LoVo (cell line): ENCODE data around the gene PCDHAC2.
A peak's percentile ranks its signal among the peaks of the same experiment; 100 is the strongest.

ENCODE experiments used
- DNase-seq: peaks from one replicate; pipeline ENCODE4 v3.0.0-alpha.2; 2016; ENCODE audit warnings: low spot score

PCDHAC2 gene

DNA sequence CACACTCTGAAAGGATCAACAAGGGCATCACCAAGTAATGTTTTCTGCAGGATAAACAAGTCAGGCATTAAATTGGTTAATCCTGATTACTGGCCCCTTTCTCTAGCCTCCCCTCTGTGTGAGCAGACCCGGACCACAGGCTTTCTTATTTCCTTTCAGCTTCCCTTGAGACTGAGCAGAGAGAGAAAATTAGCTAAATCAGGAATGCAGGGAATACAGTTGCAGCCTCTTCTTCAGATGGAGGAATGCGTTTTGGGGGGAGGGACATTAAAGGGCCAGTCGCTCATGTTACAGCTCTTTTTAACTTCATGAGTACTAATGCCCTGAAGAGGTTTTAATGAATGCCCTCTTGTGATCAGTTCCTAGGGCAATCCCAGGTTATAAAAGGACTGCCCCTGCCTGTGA is 19.8 kb downstream of the PCDHAC2 start:
- no peak for DNase-seq

DNA sequence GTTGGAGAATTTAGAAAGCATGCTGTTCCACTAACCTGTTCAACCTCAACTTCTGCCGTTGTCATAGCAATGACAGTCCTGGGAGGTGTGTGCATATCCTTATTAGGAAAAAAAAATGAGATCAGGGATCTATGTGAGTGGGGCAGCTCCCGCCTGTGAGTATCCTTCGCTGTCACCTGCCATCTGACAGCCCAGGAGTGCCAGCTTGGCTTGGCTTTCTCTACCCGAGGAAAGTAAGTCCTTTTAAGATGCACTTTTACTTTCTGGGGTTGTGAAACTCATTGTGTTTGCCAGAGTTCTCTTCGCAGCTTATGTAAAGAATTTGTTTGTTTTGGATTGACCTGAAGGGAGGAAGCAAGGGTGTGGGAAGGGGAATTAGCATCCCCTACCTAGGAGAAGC is 21.8 kb downstream of the PCDHAC2 start:
- DNase-seq = no peak

DNA sequence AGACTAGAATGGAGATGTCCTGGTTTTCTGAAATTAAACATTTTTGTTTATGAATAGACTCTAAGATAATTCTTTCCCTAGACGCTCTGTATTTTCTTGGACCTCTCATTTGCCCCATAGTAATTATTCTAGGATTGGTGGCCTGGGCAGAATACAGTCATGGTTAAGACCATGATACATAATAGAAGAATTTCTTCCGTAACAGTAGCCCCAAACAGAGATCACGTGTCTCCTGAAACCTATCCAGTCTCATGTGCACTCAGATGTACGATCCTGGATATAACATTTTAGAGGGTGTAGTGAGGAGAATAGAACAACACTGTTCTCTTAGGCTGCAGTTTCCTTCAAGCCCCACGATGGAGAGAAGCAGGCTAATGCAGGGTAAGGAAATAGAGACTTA is 22.3 kb downstream of the PCDHAC2 start:
- no peak for DNase-seq

DNA sequence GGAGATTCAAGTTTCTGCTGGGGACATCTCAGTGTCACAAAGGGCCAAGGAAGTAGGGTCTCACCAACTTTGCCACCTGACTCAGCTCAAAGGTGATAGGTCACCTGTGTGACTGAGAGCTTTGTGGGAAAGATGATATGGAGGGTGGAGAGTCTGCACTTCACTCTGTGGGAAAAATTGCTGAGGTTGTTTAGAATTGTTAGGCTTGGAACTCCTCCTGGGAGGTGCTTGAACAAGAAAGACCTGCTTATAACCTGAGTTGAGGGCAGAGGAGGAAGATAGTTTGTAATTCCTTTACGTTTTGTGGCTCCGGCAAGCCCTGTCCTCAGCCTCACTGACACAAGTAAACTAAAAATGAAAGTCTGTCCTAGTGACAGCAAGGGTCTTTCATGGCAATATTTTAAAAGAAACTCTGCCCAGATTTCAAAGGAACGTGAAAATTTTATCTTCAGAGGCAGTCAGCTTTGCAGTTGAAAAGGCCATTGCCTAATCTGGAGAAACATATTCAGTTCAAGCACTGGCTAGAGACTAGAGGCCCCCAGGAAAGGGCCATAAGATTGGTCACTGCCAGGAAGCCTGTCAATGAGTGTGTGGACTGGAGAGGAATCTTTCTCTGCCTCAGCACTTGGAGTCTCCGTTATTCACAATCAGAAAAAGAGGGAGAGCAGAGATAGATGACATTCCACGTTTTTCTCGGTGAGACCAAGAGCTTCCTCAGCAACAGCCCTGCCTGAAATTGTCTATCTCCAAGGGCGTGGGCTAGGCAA is 23.2 kb downstream of the PCDHAC2 start:
- no peak for DNase-seq

DNA sequence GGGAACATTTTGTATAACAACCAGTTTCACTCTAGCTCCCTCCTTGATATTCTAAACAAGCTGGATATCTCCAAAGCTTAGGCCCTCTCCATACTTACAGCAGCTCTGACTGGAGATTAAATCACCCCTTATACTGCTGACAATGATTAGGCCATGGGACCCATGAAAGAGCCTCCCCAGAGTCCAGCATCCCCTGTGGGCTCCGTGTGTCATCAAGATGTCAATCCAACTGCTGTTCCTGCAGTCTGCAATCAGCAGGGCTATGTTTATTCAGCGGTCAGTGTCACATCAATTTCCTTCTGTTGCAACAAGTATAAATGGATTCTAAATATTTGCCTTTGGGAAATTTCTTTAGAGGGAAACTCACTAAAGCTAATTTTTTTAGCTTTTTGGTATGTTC is 26.6 kb downstream of the PCDHAC2 start:
- DNase-seq = no peak

DNA sequence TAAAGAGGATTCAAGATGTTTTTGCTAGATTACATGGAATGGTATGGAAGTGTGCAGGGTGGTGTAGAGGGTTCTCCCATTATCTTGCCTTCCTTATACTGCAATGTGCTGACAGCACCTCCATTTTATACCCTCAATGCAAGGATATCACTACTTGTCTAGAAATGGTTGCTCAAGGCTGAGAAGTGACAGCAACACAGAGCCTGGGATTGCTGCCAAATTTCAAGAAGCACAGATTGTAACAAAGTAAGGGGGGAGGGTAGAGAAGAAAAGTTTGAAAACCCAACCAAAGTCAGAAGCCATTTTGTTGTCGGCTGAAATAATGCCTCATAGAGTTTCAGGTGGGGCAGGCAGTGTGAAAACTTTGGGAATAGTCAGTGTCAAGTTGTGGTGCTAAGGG is 29.8 kb downstream of the PCDHAC2 start:
- no peak for DNase-seq

DNA sequence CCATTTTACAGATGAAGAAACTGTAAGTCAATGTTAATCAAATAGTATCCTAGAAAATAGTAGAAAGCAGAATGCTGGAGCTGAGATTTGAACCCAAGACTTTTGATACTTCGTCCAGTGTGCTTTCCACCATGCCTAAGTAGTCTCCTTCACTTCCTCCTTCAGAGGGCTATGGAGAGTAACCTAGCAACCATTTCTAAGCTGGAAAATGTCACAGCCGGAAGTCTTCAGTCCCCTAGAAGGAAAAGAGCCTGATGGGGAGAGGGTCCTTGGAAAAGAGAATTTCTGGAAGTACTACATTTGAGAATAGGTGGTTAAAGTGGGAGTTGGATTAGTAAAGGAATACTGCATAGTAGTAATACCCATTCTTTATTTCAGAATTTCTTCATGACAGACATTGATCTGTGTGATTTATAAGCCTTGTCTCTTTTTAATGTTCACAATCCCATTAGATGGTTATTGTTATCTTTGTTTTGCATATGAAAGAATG is 32.7 kb downstream of the PCDHAC2 start:
- DNase-seq = no peak

DNA sequence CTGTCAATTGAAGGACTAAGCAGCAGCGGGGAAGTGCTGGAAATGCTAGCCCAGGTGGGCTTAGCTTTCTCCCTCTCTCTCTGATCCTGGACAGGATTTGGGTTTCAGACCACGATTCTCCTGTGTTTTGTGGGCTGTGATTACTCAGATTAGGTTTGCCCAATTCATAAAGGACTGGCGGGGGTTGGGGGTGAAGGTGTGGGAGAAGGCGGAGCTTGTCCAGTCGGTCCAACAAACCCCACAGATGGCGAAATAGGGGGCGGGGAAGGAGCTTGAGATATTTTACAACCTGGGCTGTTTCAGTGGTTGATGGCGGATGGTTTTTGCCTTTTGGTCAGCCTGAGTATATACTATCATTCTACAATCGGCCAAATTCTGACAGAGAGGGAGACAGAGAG is 35.2 kb downstream of the PCDHAC2 start:
- DNase-seq = peak; percentile 9

DNA sequence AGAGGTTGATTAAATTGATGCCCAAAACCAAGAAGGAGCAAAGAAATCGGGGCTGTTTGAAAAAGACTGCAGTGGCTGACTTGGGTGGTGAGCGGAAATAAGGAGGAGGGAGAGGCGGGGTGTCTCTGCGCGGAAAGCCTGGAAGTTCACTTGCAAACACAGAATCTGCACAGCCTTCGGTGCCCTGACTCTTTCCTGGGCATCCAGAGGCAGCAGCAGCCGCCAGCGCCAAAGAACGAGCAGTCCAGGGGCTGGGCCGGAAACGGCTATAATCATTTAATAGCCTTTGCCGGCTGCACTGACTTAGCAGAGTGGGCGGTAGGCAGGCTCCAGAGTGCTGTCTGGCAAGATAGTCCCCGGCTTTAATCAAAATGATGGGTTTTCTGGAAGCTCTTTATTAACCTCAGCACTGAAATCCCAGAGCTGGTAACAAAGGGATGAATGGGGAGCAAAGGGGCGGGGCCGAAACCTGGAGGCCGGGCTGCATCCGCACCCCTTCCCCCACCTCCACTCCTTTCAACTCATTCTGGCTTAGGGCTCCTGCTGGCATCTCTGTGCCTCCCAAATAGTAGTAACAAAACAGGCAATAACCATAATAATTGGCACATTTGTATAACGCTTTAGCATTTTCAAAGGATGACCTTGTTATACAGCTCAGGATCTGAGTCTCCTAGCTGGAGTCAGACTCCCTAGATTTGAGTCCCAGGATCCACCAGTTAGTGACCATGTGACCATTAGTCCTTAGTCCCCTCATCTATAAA is 35.7 kb downstream of the PCDHAC2 start:
- peak; percentile 11 for DNase-seq

DNA sequence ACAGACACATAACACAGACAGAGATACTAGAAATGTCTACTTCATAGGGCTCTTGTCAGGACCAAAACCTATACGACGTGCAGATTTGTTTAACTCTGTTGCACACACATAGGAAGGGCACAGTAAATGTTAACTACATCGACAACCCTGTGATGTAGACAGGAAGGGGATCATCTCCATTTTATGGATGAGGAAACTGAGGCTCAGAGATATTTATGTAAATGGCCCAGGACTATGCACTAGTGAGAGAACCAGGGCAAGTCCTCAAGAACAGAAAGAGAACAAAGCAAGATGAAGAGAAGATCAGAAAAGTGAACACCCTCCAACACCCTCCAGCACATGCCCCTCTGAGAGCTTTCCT is 36.3 kb downstream of the PCDHAC2 start:
- DNase-seq = no peak

DNA sequence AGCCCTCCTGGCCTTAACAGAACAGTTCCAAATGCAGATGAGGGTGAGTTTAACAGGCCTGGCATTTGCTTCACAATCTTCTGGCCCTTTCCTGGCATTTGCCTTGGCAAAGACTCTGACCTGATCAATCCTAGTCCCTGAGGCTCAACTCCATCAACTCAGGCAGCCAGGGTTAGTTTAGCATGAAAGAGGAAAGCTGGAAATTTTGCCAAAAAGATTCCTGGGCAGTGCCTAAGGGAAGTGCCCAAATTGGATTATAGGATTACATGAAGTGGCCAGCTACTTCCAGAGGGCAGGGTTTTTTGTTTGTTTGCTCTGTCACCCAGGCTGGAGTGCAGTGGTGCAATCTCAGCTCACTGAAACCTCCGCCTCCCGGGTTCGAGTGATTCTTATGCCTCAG is 36.8 kb downstream of the PCDHAC2 start:
- DNase-seq = no peak

DNA sequence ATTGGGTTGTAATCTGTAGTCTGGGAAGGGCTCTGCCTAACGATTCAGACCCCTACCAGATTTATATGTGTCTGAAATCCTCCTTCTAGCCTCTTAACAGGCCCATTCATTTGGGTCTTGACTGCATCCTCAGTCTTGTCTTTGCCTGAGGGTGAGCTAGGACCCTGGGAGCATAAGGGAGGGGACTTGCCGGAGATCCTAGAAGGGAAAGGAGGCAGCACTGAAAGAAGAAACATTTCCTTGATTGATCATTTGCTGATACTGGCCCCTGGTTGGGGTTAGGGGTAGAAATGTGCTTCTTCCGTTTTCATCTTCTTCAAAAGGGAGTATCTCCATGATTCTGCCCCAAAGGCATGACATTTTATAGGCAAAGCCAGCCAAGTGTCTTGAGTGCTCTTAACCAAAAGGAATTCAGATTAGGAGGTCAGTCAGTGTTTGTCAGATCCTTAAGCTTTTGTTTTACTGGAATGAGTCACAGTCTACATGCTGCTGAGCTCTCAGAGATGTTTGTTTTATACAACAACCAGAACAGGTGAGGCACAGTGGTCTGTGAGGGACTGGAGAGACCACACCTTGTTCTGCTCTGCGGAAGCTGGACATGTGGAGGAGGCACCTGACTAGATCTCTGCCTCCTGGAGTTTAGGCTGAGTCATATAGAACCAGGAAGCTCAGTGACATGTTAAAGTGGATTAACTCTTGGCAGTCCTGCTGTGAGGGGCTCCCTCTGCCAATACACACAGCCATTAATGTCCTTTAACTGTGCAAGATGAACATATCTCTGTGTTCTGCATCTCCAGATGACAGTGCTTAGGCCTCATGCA is 37.7 kb downstream of the PCDHAC2 start:
- DNase-seq = peak; percentile 95

DNA sequence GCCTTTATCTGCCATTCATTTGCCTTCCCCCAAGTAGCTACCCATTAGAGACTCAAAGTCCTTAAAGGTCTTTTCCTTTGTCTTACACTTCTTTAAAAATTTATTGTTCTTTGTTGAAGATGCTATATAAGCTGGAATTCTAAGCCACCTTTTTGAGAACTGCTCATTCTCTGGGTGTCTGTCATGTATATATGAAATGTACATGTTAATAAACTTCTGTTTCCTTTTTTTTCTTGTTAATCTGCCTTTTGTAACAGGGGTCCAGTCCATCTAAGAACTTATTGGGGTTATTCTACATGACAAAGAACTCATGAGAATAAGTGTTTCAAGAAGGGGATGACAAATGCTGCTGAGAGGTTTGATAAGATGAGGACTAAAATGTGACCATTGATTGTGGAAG is 41.5 kb downstream of the PCDHAC2 start:
- no peak for DNase-seq

DNA sequence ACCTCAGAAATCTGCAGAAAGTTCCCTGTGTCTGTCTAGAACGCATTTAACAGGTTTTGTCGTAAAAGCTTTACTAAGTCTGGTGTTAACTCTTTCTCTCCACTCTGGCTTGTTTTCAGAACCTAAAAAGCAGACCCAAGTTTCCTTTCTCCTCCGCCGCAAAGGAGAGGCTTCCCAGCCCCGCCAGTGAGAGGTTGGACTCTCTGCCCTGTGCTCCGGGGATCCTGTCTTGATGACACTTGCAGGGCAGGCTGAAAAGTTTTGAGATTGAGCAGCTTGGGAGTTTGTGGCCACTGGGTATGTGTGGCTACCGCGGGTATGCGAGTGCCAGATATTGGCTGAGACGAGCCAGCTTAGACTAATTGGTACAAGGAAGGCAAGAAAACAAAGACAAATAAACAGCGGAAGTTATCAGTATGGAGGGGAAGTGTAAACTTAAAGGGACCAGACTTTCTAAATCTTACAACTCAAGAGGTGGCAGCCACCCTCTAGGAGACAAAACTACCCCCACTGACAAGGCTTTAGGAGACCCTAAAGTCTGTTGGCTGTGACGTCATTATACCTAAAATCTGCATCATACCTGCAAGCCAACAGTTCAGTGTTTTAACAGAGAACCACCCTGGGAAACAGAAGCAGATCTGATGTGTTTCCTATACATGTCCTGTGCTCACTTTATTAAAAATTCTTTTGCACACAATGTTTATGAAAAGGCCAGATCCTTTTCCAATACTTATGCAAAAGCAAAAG is 43.9 kb downstream of the PCDHAC2 start:
- no peak for DNase-seq

DNA sequence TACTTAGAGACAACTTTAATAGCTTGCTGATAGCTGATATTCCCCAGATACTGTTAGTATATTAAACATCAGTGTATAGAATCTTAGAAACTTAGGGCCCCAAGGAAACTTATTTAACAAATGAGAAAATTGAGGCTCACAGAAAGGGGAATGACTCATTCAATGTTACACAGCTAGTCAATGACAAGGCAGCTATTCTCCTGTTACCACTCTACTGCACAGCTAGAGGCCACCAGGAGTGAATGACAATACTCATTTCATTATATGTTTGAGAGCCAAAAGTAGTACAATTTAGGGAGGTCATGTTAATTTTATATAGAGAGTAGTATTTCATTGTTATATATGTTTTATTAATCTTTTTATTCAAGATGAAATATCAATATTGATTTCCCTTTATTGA is 51.7 kb downstream of the PCDHAC2 start:
- DNase-seq = no peak
